Suppressor macrophage treated with lipopolysaccharide for 4 hours (primary cell): Measurements from ENCODE around the gene NRXN3.

ENCODE experiments used
- DNase-seq: peaks from one replicate; pipeline ENCODE4 v3.0.0-alpha.2; 2020

The NRXN3 gene

DNA sequence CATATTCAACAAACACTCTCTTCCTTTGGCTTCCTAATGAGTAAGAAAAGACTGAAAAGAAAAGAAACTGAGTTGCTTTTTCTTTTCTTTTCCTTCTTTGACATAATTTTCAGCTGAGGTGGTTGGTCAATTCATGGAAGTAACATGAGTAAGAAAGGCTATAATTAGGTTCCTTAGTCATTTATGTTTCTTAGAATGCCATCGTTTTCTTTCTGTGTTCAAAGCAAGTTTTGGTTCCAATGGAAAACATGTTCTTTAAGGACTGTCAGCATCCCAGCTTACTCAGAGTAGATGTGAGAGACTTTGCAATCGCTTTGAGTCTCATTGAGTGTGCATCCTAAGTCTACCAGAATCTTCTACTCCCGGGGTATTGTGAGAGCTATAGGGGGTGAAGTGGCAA is 1158.7 kb downstream of the NRXN3 start:
- no peak for DNase-seq

DNA sequence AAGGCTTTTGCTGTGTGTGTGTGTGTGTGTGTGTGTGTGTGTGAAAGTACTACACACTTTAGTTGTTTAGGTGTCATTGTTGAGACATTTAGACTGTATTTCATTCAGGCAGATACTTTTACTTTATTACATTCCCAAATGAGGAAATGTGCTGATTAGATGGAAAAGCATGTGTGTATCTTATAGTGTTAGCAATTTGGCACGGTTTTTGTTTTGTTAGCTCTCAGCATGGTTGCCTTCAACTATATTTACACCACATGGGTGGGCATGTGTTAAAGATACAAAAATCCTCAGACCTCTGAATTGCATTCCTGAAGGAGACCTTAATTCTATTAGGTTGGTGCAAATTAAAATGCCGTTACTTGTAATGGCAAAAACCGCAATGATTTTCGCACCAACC is 1161.7 kb downstream of the NRXN3 start:
- DNase-seq, result no peak

- DNase-seq, result no peak
Measured at GRCh38 chr14:79332504-79333197, 1162.5 kb downstream of the NRXN3 start.

DNA sequence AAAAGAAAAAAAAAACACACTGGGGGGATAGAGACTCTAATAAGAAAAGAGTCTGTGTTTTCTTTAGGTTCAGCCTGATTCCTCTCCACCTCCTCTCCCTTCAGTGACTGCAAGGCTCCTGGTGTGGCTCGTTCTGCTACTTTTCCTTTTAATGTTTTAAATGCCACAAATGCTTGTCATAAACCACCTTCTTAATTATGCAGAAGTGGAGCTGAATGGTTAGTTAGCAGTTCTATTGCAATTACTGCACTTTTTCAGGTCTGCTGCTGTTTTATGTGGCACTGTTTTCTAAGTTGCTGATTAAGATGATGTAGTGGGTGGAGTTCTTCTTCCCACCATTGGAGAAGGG is 1163.0 kb downstream of the NRXN3 start:
- no peak for DNase-seq

DNA sequence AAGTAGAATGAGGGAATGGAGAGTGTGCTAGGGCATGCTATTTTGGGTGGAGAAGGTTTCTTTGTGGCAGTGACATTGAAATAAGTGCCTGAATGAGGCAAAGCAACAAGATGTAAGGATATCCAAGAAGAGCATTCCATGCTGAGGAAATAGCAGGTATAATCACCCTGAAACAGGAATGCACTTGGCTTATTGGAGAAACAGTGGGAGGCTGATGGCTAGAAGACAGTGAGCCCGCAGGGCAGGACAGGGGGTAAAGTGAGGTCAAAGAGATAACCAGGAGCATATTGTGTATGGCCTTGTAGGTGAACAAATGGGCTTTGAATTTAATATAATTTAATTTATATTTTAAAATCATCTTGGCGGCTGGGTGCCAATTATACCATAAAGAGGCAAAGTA is 1164.1 kb downstream of the NRXN3 start:
- DNase-seq, result no peak

DNA sequence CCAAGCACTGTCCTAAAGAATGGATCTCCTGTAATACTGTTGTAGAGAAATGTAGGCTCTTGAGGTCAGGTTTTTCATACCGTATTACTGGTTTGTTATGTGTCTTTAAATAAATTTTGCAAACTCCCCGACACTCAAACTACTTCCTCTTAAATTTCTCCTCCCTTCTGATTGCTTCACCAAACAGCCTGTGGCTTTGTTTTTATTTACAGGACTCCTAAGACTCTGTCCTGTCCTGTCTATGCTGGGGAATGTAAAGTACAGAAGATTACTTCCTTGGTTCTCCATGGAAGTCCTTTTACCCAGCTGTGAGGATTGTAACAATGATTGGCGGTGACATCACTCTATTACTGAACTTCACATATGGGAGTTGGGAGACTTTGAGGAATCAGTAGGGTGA is 1167.6 kb downstream of the NRXN3 start:
- DNase-seq, result no peak

GRCh38 chr14:79342942-79343341 is 1172.8 kb downstream of the NRXN3 start:
- no peak for DNase-seq

GRCh38 chr14:79351011-79351410 is 1180.8 kb downstream of the NRXN3 start:
- DNase-seq, result no peak

- DNase-seq, result no peak
Measured at GRCh38 chr14:79352076-79352630, 1182.0 kb downstream of the NRXN3 start.

DNA sequence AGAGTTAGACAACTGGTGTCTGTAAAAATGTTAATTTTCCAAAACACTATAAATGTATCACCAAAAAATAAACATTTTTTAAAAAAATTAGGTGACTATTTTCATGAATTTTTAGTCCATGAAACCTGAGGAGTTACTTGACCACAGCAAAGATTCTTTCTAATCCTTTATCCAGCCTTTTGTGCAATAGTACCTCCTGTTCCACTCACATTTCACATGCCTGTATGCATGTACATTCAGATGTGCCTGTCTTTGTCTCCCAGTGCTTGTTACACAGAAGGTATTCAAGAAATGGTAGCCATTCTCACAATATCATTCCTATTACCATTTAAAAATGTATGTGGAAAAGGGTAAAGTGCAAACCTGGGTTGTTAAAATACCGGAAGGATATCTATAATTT is 1184.2 kb downstream of the NRXN3 start:
- no peak for DNase-seq

- no peak for DNase-seq
Measured at GRCh38 chr14:79356040-79356439, 1185.9 kb downstream of the NRXN3 start.

GRCh38 chr14:79357307-79357706 is 1187.1 kb downstream of the NRXN3 start:
- DNase-seq, result no peak

DNA sequence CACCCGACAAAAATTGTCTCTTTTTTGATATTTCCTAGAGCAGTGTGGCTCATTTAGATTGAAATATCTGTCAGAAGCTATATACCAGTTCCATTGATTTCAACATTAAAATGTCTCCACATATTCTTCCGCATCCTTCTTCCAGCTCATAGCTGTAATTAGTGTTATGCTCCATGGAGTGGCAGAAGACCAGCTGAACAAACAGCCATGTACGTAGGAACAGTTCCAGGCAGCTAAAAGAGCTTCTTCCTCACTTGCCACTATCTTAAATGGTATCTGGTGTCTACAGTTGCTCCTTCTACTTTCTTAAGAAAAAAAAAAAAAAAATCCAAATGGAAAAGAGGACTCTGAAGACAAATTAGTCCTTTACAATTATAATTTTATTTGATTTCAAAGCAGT is 1193.1 kb downstream of the NRXN3 start:
- no peak for DNase-seq

DNA sequence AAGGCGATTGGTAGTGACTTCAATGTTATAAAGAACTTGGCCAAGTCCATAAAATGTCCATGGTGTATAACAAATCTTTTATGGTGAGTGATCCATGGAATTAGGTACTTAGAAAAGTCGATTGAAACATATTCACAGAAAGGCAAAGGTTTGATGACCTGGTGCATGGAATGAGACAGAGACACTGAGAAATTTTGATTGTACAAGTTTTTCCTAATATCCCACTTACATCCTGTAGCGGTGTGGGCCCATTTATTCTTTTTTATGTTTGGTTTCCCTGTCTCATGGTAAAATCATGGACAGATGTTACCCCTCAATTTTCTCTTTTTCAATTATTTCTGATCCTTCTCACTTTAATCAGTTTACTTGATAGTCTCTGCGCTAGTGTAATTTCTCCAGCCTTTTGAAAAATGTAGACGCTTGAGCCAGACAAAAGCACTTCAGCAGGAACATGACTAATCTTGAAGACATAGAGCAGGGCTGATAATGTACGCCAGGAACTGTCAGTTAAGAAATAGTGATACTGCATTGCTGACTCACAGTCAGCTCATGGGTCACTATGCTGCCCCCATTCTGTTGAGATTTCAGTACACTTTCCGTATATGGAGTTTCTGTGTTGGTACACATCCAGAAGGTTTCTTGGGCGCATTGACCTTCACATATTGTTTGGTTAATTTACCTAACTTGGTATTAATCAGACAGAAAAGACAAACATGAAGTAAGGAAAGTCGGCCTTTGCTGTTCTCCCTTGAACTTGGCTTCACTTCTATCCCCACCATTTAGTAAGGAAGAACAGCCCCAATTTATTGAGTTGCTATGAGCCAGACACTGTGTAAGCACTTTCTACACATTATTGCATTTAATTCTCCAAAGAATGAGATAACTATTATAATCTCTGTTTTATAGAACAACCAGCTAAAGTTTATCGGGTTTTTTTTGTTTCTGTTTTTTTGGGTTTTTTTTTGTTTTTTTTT is 1199.5 kb downstream of the NRXN3 start:
- DNase-seq, result no peak

DNA sequence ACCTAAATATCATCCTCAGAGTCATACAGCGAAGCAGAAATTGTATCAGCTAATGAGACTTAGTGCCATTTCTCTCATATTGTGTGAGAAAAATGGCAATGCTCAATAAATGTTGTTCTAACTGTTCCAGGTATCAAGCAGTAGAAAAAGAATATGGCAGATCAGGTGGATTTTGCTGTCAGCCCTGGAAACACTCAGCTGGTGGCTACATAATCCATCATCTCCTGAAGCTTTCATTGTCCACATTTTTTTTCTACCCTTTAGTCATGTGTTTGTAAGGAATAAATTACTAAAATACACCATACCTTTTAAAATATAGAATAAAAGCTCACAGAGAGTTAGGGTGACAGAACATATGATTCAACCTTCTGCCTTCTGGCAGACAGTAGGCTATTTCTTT is 1200.8 kb downstream of the NRXN3 start:
- no peak for DNase-seq

DNA sequence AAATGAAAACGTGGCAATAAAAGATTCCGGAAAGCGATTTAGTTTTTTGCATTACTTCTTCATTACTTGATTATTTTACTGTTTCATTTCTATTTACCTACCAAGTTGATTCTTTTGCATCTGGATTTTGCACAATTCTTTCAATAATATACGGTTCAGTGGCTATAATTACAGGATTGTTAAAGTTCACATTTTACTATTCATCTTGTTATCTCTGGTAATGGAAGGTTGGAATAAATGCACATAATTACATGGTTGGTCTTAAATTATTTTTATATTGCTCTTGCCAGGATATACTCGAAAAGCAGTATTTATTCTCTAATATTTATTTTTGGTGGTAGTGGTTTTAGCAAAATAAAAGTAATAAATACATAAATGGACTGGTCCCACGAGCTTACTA is 1203.3 kb downstream of the NRXN3 start:
- no peak for DNase-seq

GRCh38 chr14:79375356-79375755 is 1205.2 kb downstream of the NRXN3 start:
- no peak for DNase-seq

- DNase-seq, result no peak
Measured at GRCh38 chr14:79376557-79376956, 1206.4 kb downstream of the NRXN3 start.

- no peak for DNase-seq
Measured at GRCh38 chr14:79378020-79378419, 1207.8 kb downstream of the NRXN3 start.

- no peak for DNase-seq
Measured at GRCh38 chr14:79379266-79379665, 1209.1 kb downstream of the NRXN3 start.

- no peak for DNase-seq
Measured at GRCh38 chr14:79383031-79383430, 1212.9 kb downstream of the NRXN3 start.

- no peak for DNase-seq
Measured at GRCh38 chr14:79383475-79383874, 1213.3 kb downstream of the NRXN3 start.

DNA sequence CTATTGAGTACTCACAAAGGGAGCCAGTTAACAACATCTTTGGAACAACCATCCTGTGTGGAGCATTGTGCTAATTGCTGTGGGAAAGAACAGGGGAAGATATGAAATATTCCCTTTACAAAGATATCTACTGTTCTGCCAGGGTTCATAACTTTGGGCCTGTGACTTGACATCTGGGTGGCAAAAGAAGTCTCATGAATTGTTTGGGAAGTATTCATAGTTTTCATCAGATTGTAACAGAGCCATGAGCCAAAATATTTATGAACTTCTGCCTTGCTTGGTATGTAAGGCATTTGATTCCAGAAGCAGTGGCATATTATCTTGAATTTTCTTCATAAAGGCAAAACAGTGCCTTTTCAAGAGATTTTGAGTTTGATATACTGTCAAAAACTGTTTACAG is 1224.9 kb downstream of the NRXN3 start:
- no peak for DNase-seq

DNA sequence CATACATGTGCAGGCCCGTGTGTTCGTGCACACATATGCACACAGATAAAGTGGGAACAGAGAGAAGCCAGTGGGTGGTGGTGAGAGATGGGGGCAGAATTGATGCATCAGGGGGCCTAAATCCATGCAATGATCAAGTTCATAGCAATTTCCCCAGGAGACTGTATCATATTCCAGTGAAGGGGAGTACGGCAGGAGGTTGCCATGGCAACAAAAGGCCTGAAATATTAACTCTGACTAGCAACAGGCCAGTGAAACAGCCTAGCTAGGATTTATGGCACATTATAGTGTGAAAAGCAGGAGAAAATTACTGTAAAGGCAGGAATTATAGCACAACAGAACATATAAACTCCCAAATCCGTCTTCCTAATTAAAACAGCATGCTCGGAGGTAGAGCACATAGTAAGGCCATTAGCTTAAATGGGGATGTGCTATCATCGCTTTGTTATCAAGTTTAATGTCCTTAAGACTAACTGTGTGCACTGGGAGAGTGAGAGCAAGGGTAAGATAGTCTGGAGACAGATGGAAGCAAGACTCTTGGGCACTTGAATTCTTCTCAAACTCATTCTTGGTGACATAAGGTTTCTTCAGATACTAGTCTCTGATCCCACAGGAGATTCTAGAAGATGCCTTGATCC is 1234.8 kb downstream of the NRXN3 start:
- DNase-seq, result no peak
